GM12865 (cell line): ENCODE results near the gene CTNND2.

Source experiments
- DNase-seq: peaks from one replicate; pipeline ENCODE4 v3.0.0; 2010; ENCODE audit warnings: low read depth
- H3K4me3 ChIP-seq: 2 replicates; pipeline ENCODE4 v1.5.1; 2011; ENCODE audit warnings: mild to moderate bottlenecking, low read depth, low read length, control low read depth
- CTCF ChIP-seq: IDR thresholded peaks from 2 replicates; pipeline ENCODE4 v1.5.1; 2011; ENCODE audit warnings: low read length, control low read depth, low read depth, inconsistent platforms; ENCODE audit not compliant: insufficient read depth; ENCODE audit errors: missing control alignments

Gene CTNND2

GRCh38 chr5:10987925-10988504 lies 916.2 kb downstream of the CTNND2 start:
- H3K4me3 ChIP-seq: no peak overlapping the region
- peak; percentile 85 for DNase-seq

GRCh38 chr5:10987276-10987924 lies 916.8 kb downstream of the CTNND2 start:
- no peak for DNase-seq
- TF ChIP-seq CTCF: no peak
- H3K4me3 ChIP-seq: no peak overlapping the region

More at GRCh38 chr5:10987925-10988504, 916.2 kb downstream of the CTNND2 start:
- peak; percentile 89 for TF ChIP-seq CTCF

GRCh38 chr5:10985721-10986110 lies 918.5 kb downstream of the CTNND2 start:
- TF ChIP-seq CTCF: no peak
- peak; percentile 69 for DNase-seq
- H3K4me3 ChIP-seq: no peak overlapping the region

GRCh38 chr5:10985091-10985720 lies 919.0 kb downstream of the CTNND2 start:
- no peak for TF ChIP-seq CTCF
- DNase-seq: no peak
- no peak overlapping the region for H3K4me3 ChIP-seq

- no peak for DNase-seq
- TF ChIP-seq CTCF: no peak
- H3K4me3 ChIP-seq: no peak overlapping the region
These were observed 920.1 kb downstream of the CTNND2 start for GRCh38 chr5:10984021-10984715.

- no peak for TF ChIP-seq CTCF
- DNase-seq: no peak
- no peak overlapping the region for H3K4me3 ChIP-seq
These were observed 921.6 kb downstream of the CTNND2 start for GRCh38 chr5:10982626-10983025.
